ENCODE results near the gene MYO1E. TPM values are rescaled to one million over a fixed set of nuclear protein-coding genes. Genes with fewer than 3 reads are reported as not detected.

MYO1E gene
- total and polyA plus RNA-seq, 4 experiments from 2014 or later = 2.1 to 4.6 TPM; not detected in 2

GRCh38 chr15:59115047-59115446 lies 257.6 kb downstream of the MYO1E start:
- Histone ChIP-seq H3K27ac (ENCODE audit: low read depth, low read length) (no peak overlapping the region), H3K36me3 (ENCODE audit: insufficient read depth, low read length) (no peaks in the 10 kb centered on the region), H3K4me1 (ENCODE audit: insufficient read depth, low read length) (no peaks in the 10 kb centered on the region), H3K27me3 (ENCODE audit: insufficient read depth, low read length) (no peaks in the 10 kb centered on the region), H3K9me3 (ENCODE audit: control insufficient read depth in 1 of 2, low read length in 2 of 2) (no peaks in the 10 kb centered on the region), H3K4me3 (ENCODE audit: low read length in 2 of 2) (no peak overlapping the region)
- H3K27ac Mint-ChIP-seq = no peak overlapping the region
- ChIA-PET CTCF (ENCODE audit: partially characterized antibody) (interaction anchor here (2.5 kb wide), 1 partner anchor 23 kb away, joined by 7 read pairs; no protein-coding TSS in a partner anchor), POLR2A (ENCODE audit: partially characterized antibody) (no interaction called here)
- H3K4me3 Mint-ChIP-seq = no peak overlapping the region
- H3K27me3 Mint-ChIP-seq = no peaks in the 10 kb centered on the region
- no peak for DNase-seq
- intact Hi-C loops (cut with micrococcal nuclease) = no loop called here
- no peaks in the 10 kb centered on the region for H3K36me3 Mint-ChIP-seq
- H3K9me3 Mint-ChIP-seq = no peaks in the 10 kb centered on the region
- H3K4me1 Mint-ChIP-seq = no peaks in the 10 kb centered on the region

- Histone ChIP-seq H3K27me3 (ENCODE audit: insufficient read depth, low read length) (no peaks in the 10 kb centered on the region), H3K9me3 (ENCODE audit: control insufficient read depth in 1 of 2, low read length in 2 of 2) (no peaks in the 10 kb centered on the region), H3K27ac (ENCODE audit: low read depth, low read length) (no peak overlapping the region), H3K36me3 (ENCODE audit: insufficient read depth, low read length) (no peaks in the 10 kb centered on the region), H3K4me3 (ENCODE audit: low read length in 2 of 2) (no peak overlapping the region), H3K4me1 (ENCODE audit: insufficient read depth, low read length) (no peaks in the 10 kb centered on the region)
- intact Hi-C loops (cut with micrococcal nuclease) = no loop called here
- Mint-ChIP-seq H3K27me3 (no peaks in the 10 kb centered on the region), H3K4me3 (no peak overlapping the region), H3K27ac (no peak overlapping the region), H3K36me3 (no peaks in the 10 kb centered on the region), H3K9me3 (no peaks in the 10 kb centered on the region), H3K4me1 (peaks cover 0 to 1% (median 0%) of the 10 kb centered on the region in 4 donors)
- POLR2A ChIA-PET (ENCODE audit: partially characterized antibody) = no interaction called here
- CTCF ChIA-PET (ENCODE audit: partially characterized antibody) = interaction anchor here (1.3 kb wide), 1 partner anchor 27 kb away, joined by 5 read pairs; no protein-coding TSS in a partner anchor
- DNase-seq = no peak
Observed at GRCh38 chr15:59111251-59111650, 261.4 kb downstream of the MYO1E start.

- Mint-ChIP-seq H3K9me3 (no peaks in the 10 kb centered on the region), H3K36me3 (peaks cover 0 to 4% of the 10 kb centered on the region in 2 donors), H3K27ac (peak overlapping the region in 1 of 7 donors; percentile 93), H3K4me3 (peak overlapping the region; percentile 91 to 96 (median 93)), H3K4me1 (peaks cover 5 to 19% (median 13%) of the 10 kb centered on the region in 4 donors), H3K27me3 (no peaks in the 10 kb centered on the region)
- H3K27me3 ChIP-seq (ENCODE audit: insufficient read depth, low read length) = no peaks in the 10 kb centered on the region
- POLR2A ChIA-PET (ENCODE audit: partially characterized antibody) = no interaction called here
- intact Hi-C loops (cut with micrococcal nuclease) = loop anchor here (2.0 to 5.0 kb wide), 2 partner anchors 119 to 174 kb away; partner anchors contain the start of genes RNF111 and SLTM
- H3K4me3 ChIP-seq (ENCODE audit: low read length in 2 of 2) = peak overlapping the region in 1 of 2 donors; percentile 66
- CTCF ChIA-PET (ENCODE audit: partially characterized antibody) = interaction anchor here (1.4 kb wide), 1 partner anchor 33 kb away, joined by 3 read pairs; no protein-coding TSS in a partner anchor
- peaks cover 6% of the 10 kb centered on the region for H3K4me1 ChIP-seq (ENCODE audit: insufficient read depth, low read length)
- no peaks in the 10 kb centered on the region for H3K36me3 ChIP-seq (ENCODE audit: insufficient read depth, low read length)
- no peak for DNase-seq
- no peak overlapping the region for H3K27ac ChIP-seq (ENCODE audit: low read depth, low read length)
- no peaks in the 10 kb centered on the region for H3K9me3 ChIP-seq (ENCODE audit: control insufficient read depth in 1 of 2, low read length in 2 of 2)
Observed at GRCh38 chr15:59105854-59106253, 266.8 kb downstream of the MYO1E start.

- peak within 1 kb of the TSS; percentile 91 to 96 (median 93) for H3K4me3 Mint-ChIP-seq
- H3K4me1 ChIP-seq (ENCODE audit: insufficient read depth, low read length) = peaks cover 6% of the 10 kb centered on the region
- no peaks in the 10 kb centered on the region for H3K27me3 ChIP-seq (ENCODE audit: insufficient read depth, low read length)
- intact Hi-C loops (cut with micrococcal nuclease) = loop anchor here (2.0 to 5.0 kb wide), 2 partner anchors 118 to 173 kb away; partner anchors contain the start of genes RNF111 and SLTM
- peaks cover 5 to 19% (median 13%) of the 10 kb centered on the region in 4 donors for H3K4me1 Mint-ChIP-seq
- H3K27ac Mint-ChIP-seq = peak within 1 kb of the TSS; percentile 92 to 99 (median 97)
- peak; percentile 85 to 91 (median 87) for DNase-seq
- POLR2A ChIA-PET (ENCODE audit: partially characterized antibody) = no interaction called here
- no peaks in the 10 kb centered on the region for H3K36me3 ChIP-seq (ENCODE audit: insufficient read depth, low read length)
- H3K4me3 ChIP-seq (ENCODE audit: low read length in 2 of 2) = peak within 1 kb of the TSS; percentile 66 to 80
- no peaks in the 10 kb centered on the region for H3K9me3 ChIP-seq (ENCODE audit: control insufficient read depth in 1 of 2, low read length in 2 of 2)
- CTCF ChIA-PET (ENCODE audit: partially characterized antibody) = interaction anchor here (1.4 kb wide), 1 partner anchor 34 kb away, joined by 3 read pairs; no protein-coding TSS in a partner anchor
- no peaks in the 10 kb centered on the region for H3K27me3 Mint-ChIP-seq
- no peaks in the 10 kb centered on the region for H3K9me3 Mint-ChIP-seq
- H3K27ac ChIP-seq (ENCODE audit: low read depth, low read length) = peak within 1 kb of the TSS; percentile 68
- peaks cover 3 to 6% of the 10 kb centered on the region in 2 donors for H3K36me3 Mint-ChIP-seq
Observed at GRCh38 chr15:59104912-59105732, 267.5 kb downstream of the MYO1E start, which contains the start of gene CCNB2. TSS of gene CCNB2 (plus strand) at chr15:59105146. CDS start at chr15:59105269, 123 bp downstream.

- peaks cover 6% of the 10 kb centered on the region for H3K4me1 ChIP-seq (ENCODE audit: insufficient read depth, low read length)
- peak overlapping the region; percentile 68 for H3K27ac ChIP-seq (ENCODE audit: low read depth, low read length)
- no peaks in the 10 kb centered on the region for H3K9me3 ChIP-seq (ENCODE audit: control insufficient read depth in 1 of 2, low read length in 2 of 2)
- intact Hi-C loops (cut with micrococcal nuclease) = loop anchor here (2.0 kb wide), 1 partner anchor 118 kb away; the partner anchor contains the start of gene RNF111
- POLR2A ChIA-PET (ENCODE audit: partially characterized antibody) = no interaction called here
- peaks cover 6 to 7% of the 10 kb centered on the region in 2 donors for H3K36me3 Mint-ChIP-seq
- H3K36me3 ChIP-seq (ENCODE audit: insufficient read depth, low read length) = no peaks in the 10 kb centered on the region
- peaks cover 5 to 19% (median 13%) of the 10 kb centered on the region in 4 donors for H3K4me1 Mint-ChIP-seq
- peak overlapping the region; percentile 91 to 96 (median 93) for H3K4me3 Mint-ChIP-seq
- H3K27ac Mint-ChIP-seq = peak overlapping the region; percentile 92 to 99 (median 97)
- no peaks in the 10 kb centered on the region for H3K27me3 Mint-ChIP-seq
- no peaks in the 10 kb centered on the region for H3K9me3 Mint-ChIP-seq
- DNase-seq = no peak
- CTCF ChIA-PET (ENCODE audit: partially characterized antibody) = interaction anchor here (0.7 kb wide), 1 partner anchor 27 kb away, joined by 3 read pairs; no protein-coding TSS in a partner anchor
- H3K27me3 ChIP-seq (ENCODE audit: insufficient read depth, low read length) = no peaks in the 10 kb centered on the region
- H3K4me3 ChIP-seq (ENCODE audit: low read length in 2 of 2) = peak overlapping the region; percentile 66 to 80
Observed at GRCh38 chr15:59104602-59104911, 268.1 kb downstream of the MYO1E start.

- intact Hi-C loops (cut with micrococcal nuclease) = no loop called here
- Histone ChIP-seq H3K36me3 (ENCODE audit: insufficient read depth, low read length) (peaks cover 9% of the 10 kb centered on the region), H3K9me3 (ENCODE audit: control insufficient read depth in 1 of 2, low read length in 2 of 2) (no peaks in the 10 kb centered on the region), H3K27me3 (ENCODE audit: insufficient read depth, low read length) (no peaks in the 10 kb centered on the region), H3K27ac (ENCODE audit: low read depth, low read length) (no peak overlapping the region), H3K4me3 (ENCODE audit: low read length in 2 of 2) (no peak overlapping the region), H3K4me1 (ENCODE audit: insufficient read depth, low read length) (peaks cover 3% of the 10 kb centered on the region)
- ChIA-PET POLR2A (ENCODE audit: partially characterized antibody) (no interaction called here), CTCF (ENCODE audit: partially characterized antibody) (interaction anchor here (1.1 kb wide), 1 partner anchor 13 kb away, joined by 3 read pairs; no protein-coding TSS in a partner anchor)
- peak overlapping the region in 2 of 7 donors; percentile 53 to 62 for H3K27ac Mint-ChIP-seq
- no peak overlapping the region for H3K4me3 Mint-ChIP-seq
- H3K27me3 Mint-ChIP-seq = no peaks in the 10 kb centered on the region
- peaks cover 2 to 7% (median 3%) of the 10 kb centered on the region in 4 donors for H3K4me1 Mint-ChIP-seq
- no peak for DNase-seq
- no peaks in the 10 kb centered on the region for H3K9me3 Mint-ChIP-seq
- peaks cover 24 to 28% of the 10 kb centered on the region in 2 donors for H3K36me3 Mint-ChIP-seq
Observed at GRCh38 chr15:59099162-59099685, 273.4 kb downstream of the MYO1E start.

- intact Hi-C loops (cut with micrococcal nuclease) = no loop called here
- ChIA-PET CTCF (ENCODE audit: partially characterized antibody) (interaction anchor here (0.5 to 1.6 kb wide), 2 partner anchors 12 to 134 kb away, joined by 3 read pairs; no protein-coding TSS in a partner anchor), POLR2A (ENCODE audit: partially characterized antibody) (no interaction called here)
- no peaks in the 10 kb centered on the region for H3K27me3 Mint-ChIP-seq
- Histone ChIP-seq H3K36me3 (ENCODE audit: insufficient read depth, low read length) (peaks cover 15% of the 10 kb centered on the region), H3K4me3 (ENCODE audit: low read length in 2 of 2) (no peak overlapping the region), H3K4me1 (ENCODE audit: insufficient read depth, low read length) (no peaks in the 10 kb centered on the region), H3K27ac (ENCODE audit: low read depth, low read length) (no peak overlapping the region), H3K27me3 (ENCODE audit: insufficient read depth, low read length) (no peaks in the 10 kb centered on the region), H3K9me3 (ENCODE audit: control insufficient read depth in 1 of 2, low read length in 2 of 2) (no peaks in the 10 kb centered on the region)
- H3K27ac Mint-ChIP-seq = no peak overlapping the region
- DNase-seq = no peak
- peaks cover 43 to 45% of the 10 kb centered on the region in 2 donors for H3K36me3 Mint-ChIP-seq
- H3K4me3 Mint-ChIP-seq = no peak overlapping the region
- H3K9me3 Mint-ChIP-seq = no peaks in the 10 kb centered on the region
- H3K4me1 Mint-ChIP-seq = peaks cover 0 to 5% (median 1%) of the 10 kb centered on the region in 4 donors
Observed at GRCh38 chr15:59096429-59096828, 276.2 kb downstream of the MYO1E start.

All from CD4-positive, alpha-beta memory T cell (primary cell).